ENCODE results near the gene GFRA4.

DNA sequence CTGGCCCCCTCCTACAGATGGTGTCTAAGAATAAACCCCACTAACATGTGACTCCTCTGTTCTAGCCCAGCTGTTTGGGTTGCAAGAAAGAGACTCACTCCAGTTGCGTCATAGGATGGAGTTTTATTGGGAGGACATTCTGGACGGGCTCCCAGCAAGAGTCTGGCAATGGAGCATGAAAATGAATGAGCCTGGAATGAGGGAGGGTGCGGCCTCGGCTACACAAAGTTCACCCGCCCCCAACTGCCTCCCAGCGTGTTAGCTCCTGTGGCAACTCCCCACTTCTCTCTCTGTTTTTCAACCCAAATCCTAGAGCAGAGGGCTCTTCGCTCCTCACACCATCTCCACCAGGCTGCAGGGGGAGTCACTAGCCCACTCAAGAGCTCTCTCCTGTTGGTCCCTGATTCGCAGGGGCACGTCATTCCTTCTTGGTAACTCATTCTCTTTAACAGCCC is 23.7 kb upstream of the GFRA4 start:
- TF ChIP-seq, protein P1, sequence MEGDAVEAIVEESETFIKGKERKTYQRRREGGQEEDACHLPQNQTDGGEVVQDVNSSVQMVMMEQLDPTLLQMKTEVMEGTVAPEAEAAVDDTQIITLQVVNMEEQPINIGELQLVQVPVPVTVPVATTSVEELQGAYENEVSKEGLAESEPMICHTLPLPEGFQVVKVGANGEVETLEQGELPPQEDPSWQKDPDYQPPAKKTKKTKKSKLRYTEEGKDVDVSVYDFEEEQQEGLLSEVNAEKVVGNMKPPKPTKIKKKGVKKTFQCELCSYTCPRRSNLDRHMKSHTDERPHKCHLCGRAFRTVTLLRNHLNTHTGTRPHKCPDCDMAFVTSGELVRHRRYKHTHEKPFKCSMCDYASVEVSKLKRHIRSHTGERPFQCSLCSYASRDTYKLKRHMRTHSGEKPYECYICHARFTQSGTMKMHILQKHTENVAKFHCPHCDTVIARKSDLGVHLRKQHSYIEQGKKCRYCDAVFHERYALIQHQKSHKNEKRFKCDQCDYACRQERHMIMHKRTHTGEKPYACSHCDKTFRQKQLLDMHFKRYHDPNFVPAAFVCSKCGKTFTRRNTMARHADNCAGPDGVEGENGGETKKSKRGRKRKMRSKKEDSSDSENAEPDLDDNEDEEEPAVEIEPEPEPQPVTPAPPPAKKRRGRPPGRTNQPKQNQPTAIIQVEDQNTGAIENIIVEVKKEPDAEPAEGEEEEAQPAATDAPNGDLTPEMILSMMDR (IDR thresholded peaks at IDR 0.05; ENCODE audit: borderline replicate concordance, extremely low read depth, low read length, poor library complexity, severe bottlenecking) = no peak
- TF ChIP-seq EZH2 (IDR thresholded peaks at IDR 0.05; ENCODE audit: borderline replicate concordance, low read depth, low read length, severe bottlenecking) = no peak

All from DND-41 (cell line).